HepG2 (cell line): Measurements from ENCODE around the gene STXBP5L.

Source experiments
- POLR2A ChIP-seq, 2 experiments: IDR thresholded peaks; 2 replicates each; pipeline ENCODE4 v1.6.1; 2011; ENCODE audit warnings: low read depth in 2 of 2, low read length in 2 of 2, mild to moderate bottlenecking in 1 of 2, moderate library complexity in 1 of 2; ENCODE audit not compliant: insufficient read depth in 1 of 2
- ZBTB21 ChIP-seq: sonication (generic); formaldehyde crosslinking; IDR thresholded peaks from 2 replicates; pipeline ENCODE4 v1.4.0; 2020; ENCODE audit warnings: missing genetic modification reagents

GRCh38 chr3:121274411-121274810 lies 366.4 kb downstream of the STXBP5L start:
- TF ChIP-seq POLR2A (IDR thresholded peaks at IDR 0.05; ENCODE audit: insufficient read depth in 1 of 2, low read depth in 2 of 2, low read length in 2 of 2) = no peak
- TF ChIP-seq ZBTB21 (CRISPR knock-in tag) = no peak
